Erythroblast (primary cell): ENCODE results near the gene CRISP2.

ENCODE experiments used
- GATA1 ChIP-seq: IDR thresholded peaks from 2 replicates; pipeline ENCODE4 v1.6.1; 2011; ENCODE audit warnings: low read depth, mild to moderate bottlenecking, control low read depth, low read length, moderate library complexity
- POLR2A ChIP-seq: IDR thresholded peaks from 2 replicates; pipeline ENCODE4 v1.6.1; 2011; ENCODE audit warnings: mild to moderate bottlenecking, low read length

DNA sequence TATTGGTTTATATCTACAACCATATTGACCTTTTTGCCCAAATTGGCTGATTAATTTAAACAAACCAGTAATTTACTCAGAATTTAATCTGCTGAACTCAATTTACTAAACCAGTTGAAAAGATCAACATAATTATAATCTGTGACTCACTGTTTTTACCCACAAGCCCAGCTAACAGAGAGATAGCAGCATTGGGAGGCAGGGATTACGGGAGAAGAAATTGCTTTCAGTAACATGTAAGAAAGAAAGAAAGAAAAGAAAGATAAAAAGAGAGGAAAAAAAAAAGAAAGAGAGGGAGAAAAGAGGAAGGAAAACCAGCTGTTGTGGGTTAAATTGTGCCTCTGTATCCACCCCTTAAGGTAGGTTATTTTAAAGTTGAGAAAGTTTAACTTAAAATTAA lies 63.4 kb downstream of the CRISP2 start:
- TF ChIP-seq POLR2A, result no peak
- no peak for TF ChIP-seq GATA1
